Stimulated activated naive CD8-positive, alpha-beta T cell treated with anti-CD3 and anti-CD28 coated beads, Interleukin-15, amount 100 ng/mL, for 72 hours (primary cell): Measurements from ENCODE around the gene CRYL1.
A peak's percentile ranks its signal among the peaks of the same experiment; 100 is the strongest.

Experiments used
- ATAC-seq: fragments of 150-1000 bp; cut with Tn5 transposase; 2 replicates; pipeline ENCODE4 v1.10.0; 2021; ENCODE audit warnings: mild to moderate bottlenecking, moderate library complexity
- DNase-seq, 2 donors: peaks; one replicate each; pipeline ENCODE4 v3.0.0; 2021 to 2022
- H3K27ac Mint-ChIP-seq, 2 donors: one replicate each; pipeline ENCODE4 v1.8.0; 2022; ENCODE audit warnings: mild to moderate bottlenecking in 2 of 2, mixed read lengths in 2 of 2, moderate library complexity in 2 of 2
- H3K27me3 Mint-ChIP-seq: one replicate; pipeline ENCODE4 v1.8.0; 2022; ENCODE audit warnings: mixed read lengths
- H3K4me1 Mint-ChIP-seq: one replicate; pipeline ENCODE4 v1.8.0; 2022; ENCODE audit warnings: mild to moderate bottlenecking, mixed read lengths
- H3K4me3 Mint-ChIP-seq, 2 donors: one replicate each; pipeline ENCODE4 v1.8.0; 2022; ENCODE audit warnings: mild to moderate bottlenecking in 2 of 2, mixed read lengths in 2 of 2, moderate library complexity in 1 of 2
- H3K9me3 Mint-ChIP-seq, 2 donors: one replicate each; pipeline ENCODE4 v1.8.0; 2022; ENCODE audit warnings: mixed read lengths in 2 of 2

CRYL1 gene

GRCh38 chr13:20506696-20507095 is 19.0 kb downstream of the CRYL1 start:
- no peak for ATAC-seq
- Mint-ChIP-seq H3K9me3 (no peaks in the 10 kb centered on the region), H3K4me3 (no peak overlapping the region), H3K27ac (no peak overlapping the region), H3K4me1 (no peaks in the 10 kb centered on the region), H3K27me3 (no peaks in the 10 kb centered on the region)
- no peak for DNase-seq

GRCh38 chr13:20505405-20506366 is 20.0 kb downstream of the CRYL1 start:
- Mint-ChIP-seq H3K4me3 (no peak overlapping the region), H3K27ac (no peak overlapping the region), H3K9me3 (peaks cover 0 to 5% of the 10 kb centered on the region in 2 donors), H3K27me3 (no peaks in the 10 kb centered on the region), H3K4me1 (no peaks in the 10 kb centered on the region)
- ATAC-seq (no peak), DNase-seq (no peak)

DNA sequence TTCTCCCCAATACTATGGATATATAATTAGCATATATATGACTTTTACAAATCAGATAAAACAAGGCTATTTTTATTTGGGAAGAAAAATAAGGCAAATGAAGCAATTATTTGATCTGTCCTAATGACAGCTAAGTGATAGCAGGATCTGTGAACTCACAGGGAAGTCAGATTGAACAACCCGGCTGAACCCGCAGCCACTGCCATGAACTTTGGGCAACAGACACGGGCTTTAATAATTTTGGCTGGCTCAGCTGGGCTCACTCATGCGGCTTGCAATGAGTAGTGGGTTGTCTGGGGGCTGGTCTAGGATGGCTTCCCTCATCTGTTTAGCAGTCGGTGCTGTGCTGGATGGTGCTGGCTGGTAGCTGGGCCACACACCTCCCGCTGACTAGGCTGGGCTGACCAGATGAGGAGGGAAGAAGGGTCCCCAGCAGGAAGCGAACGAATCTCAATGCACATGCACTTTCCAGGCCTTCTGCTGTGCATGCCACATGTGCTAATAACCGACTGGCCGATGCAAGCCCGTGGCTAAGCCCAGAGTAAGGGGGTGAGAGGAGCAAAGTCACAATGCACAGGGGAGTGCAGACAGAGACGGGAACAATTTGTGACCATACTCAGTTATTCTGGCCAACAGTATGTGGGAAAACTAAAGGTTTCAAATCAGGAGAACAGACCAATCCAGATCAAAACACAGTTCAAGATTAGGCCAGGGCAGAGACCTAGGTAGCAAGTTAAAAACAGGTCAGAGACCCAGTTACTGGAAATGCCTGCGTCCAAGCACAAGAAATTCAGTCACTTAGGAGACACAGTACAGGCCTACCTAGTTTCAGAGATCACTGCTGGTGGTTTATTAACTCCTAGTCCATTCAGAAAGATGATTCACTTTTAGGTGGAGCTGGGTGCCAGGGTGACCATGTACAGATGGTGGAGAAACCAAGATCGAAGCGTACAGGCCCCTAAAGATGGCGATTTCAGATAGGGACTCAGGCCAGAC is 22.3 kb downstream of the CRYL1 start:
- no peak for DNase-seq
- Mint-ChIP-seq H3K27me3 (no peaks in the 10 kb centered on the region), H3K9me3 (peaks cover 4 to 6% of the 10 kb centered on the region in 2 donors), H3K4me1 (no peaks in the 10 kb centered on the region), H3K27ac (peak overlapping the region in 1 of 2 donors; percentile 2), H3K4me3 (no peak overlapping the region)
- no peak for ATAC-seq

- Mint-ChIP-seq H3K27me3 (no peaks in the 10 kb centered on the region), H3K4me3 (no peak overlapping the region)
- no peak for ATAC-seq
Observed at GRCh38 chr13:20501592-20501991, 24.1 kb downstream of the CRYL1 start.

DNA sequence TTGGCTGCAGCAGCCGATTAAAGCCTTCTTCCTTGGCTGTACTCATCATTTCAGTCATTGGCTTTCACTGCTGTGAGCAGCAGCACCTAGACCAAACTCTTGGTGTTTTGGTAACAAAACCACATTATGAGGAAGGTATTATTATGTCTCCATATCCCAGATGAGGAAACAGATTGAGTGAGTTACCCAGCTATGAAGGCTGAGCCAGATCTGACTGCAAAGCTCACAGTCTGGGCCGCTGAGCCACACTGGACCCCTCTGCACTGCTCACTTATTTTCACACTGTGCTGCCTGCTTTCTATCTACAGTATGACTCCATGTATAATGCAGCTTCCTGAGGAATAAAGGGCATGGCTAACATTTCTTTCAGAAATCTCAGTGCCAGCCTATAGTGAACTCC is 24.5 kb downstream of the CRYL1 start:
- Mint-ChIP-seq H3K9me3 (peaks cover 4 to 6% of the 10 kb centered on the region in 2 donors), H3K27me3 (no peaks in the 10 kb centered on the region), H3K4me1 (no peaks in the 10 kb centered on the region), H3K27ac (no peak overlapping the region), H3K4me3 (no peak overlapping the region)
- no peak for ATAC-seq
- DNase-seq: no peak

More at GRCh38 chr13:20501592-20501991, 24.1 kb downstream of the CRYL1 start:
- no peak for DNase-seq
- no peak overlapping the region for H3K27ac Mint-ChIP-seq
- H3K9me3 Mint-ChIP-seq: peaks cover 4 to 6% of the 10 kb centered on the region in 2 donors
- H3K4me1 Mint-ChIP-seq: no peaks in the 10 kb centered on the region

- Mint-ChIP-seq H3K4me1 (no peaks in the 10 kb centered on the region), H3K4me3 (no peak overlapping the region), H3K9me3 (peaks cover 4 to 6% of the 10 kb centered on the region in 2 donors), H3K27me3 (no peaks in the 10 kb centered on the region), H3K27ac (no peak overlapping the region)
- no peak for DNase-seq
- no peak for ATAC-seq
Observed at GRCh38 chr13:20499986-20500385, 25.7 kb downstream of the CRYL1 start.

- Mint-ChIP-seq H3K27me3 (no peaks in the 10 kb centered on the region), H3K4me3 (no peak overlapping the region), H3K27ac (no peak overlapping the region), H3K9me3 (peaks cover 4 to 6% of the 10 kb centered on the region in 2 donors), H3K4me1 (no peaks in the 10 kb centered on the region)
- no peak for ATAC-seq
- no peak for DNase-seq
Observed at GRCh38 chr13:20498659-20499058, 27.0 kb downstream of the CRYL1 start.

DNA sequence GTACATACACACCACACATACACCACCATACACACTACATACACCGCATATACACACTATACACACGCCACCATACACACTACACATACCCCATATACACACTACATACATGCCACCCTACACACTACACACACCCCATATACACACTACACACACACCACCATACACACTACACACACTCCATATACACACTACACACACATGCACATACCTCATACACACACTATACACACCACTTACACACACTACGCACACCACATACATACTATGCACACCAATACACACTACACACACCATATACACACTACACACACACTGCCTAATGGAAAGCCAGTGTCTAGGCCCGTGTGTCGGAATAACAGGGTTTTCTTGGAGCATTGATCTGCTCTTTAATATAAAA is 27.5 kb downstream of the CRYL1 start:
- DNase-seq (no peak), ATAC-seq (no peak)
- Mint-ChIP-seq H3K27ac (no peak overlapping the region), H3K4me1 (no peaks in the 10 kb centered on the region), H3K4me3 (no peak overlapping the region), H3K9me3 (peaks cover 4 to 6% of the 10 kb centered on the region in 2 donors), H3K27me3 (no peaks in the 10 kb centered on the region)

DNA sequence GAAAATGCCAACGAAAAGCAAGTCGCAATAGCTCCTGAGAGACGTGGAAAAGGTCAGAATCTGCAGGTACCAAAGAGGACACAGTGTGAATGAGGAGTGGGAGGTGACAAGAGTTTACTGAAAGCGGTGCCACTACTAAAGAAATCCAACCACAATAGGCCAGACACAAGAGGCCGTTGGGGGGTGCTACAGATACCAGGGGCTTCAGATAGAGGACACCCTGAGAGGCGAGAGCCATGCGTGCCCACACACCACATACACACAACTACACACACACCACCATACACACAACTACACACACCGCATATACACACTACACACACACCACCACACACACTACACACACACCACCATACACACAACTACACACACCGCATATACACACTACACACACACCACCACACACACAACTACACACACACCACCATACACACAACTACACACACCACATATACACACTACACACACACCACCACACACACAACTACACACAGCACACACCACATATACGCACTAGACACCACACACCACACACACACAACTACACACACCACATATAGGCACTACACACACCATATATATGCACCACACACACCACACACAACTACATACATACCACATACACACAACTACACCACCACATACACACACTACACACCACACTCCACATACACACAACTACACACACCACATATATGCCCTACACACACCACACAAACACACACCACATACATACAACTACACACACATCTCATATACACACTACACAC is 28.5 kb downstream of the CRYL1 start:
- peaks cover 4 to 6% of the 10 kb centered on the region in 2 donors for H3K9me3 Mint-ChIP-seq
- H3K4me1 Mint-ChIP-seq: peaks cover 6% of the 10 kb centered on the region
- H3K27me3 Mint-ChIP-seq: no peaks in the 10 kb centered on the region
- DNase-seq: no peak
- H3K4me3 Mint-ChIP-seq: no peak overlapping the region
- H3K27ac Mint-ChIP-seq: no peak overlapping the region
- ATAC-seq: no peak

GRCh38 chr13:20495087-20496023 is 30.3 kb downstream of the CRYL1 start:
- Mint-ChIP-seq H3K4me1 (peaks cover 6% of the 10 kb centered on the region), H3K9me3 (peaks cover 0 to 2% of the 10 kb centered on the region in 2 donors), H3K27ac (no peak overlapping the region), H3K27me3 (no peaks in the 10 kb centered on the region), H3K4me3 (no peak overlapping the region)
- DNase-seq (peak; percentile 45 to 59), ATAC-seq (peak; percentile 74)

DNA sequence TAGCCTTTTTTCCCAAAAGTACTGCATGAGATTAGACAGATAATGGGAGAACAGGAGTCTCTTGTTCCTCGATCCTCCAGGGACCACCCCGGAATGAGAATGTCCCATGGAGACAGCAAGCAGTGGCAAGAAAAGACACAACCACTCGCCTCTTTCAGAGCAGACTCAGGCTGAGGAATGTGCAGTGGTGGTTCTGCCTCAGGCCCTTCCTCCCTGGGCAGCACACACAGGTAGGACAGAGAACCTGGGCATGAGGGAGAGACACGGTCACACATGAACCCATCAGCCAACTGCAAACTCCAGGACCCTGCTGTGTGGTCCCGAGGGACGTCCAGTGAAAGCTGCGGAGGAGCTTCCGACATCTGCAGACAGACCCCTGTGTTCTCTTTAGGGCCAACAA is 31.0 kb downstream of the CRYL1 start:
- DNase-seq (no peak), ATAC-seq (peak; percentile 14)
- Mint-ChIP-seq H3K4me1 (peaks cover 6% of the 10 kb centered on the region), H3K27me3 (no peaks in the 10 kb centered on the region), H3K27ac (no peak overlapping the region), H3K9me3 (no peaks in the 10 kb centered on the region), H3K4me3 (no peak overlapping the region)

- ATAC-seq (peak; percentile 74), DNase-seq (peak; percentile 49 to 68)
- no peaks in the 10 kb centered on the region for H3K27me3 Mint-ChIP-seq
- H3K9me3 Mint-ChIP-seq: no peaks in the 10 kb centered on the region
- H3K27ac Mint-ChIP-seq: no peak overlapping the region
- no peak overlapping the region for H3K4me3 Mint-ChIP-seq
- peaks cover 15% of the 10 kb centered on the region for H3K4me1 Mint-ChIP-seq
Observed at GRCh38 chr13:20492641-20493040, 33.0 kb downstream of the CRYL1 start.

DNA sequence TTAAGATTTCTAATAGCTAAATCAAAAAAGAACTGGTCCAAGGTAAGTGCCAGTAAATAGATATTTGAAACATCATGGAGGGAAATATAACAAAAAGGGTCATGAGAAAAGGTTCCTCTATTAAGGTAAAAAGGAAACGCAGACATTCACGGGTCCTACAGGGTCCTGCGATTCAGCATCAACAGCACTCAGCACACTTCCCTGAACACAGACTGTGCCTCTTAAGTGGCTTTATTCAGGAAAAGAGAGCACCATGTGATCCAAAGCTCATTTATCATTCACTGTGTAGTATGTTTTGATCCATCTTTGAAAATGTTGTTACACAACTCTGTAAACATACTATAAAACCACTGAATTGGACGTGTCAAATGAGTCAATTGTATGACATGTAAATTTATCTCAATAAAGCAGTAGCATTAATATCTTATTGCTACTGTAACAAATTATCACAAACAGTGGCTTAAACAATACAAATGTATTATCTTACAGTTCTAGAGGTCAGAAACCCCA is 33.7 kb downstream of the CRYL1 start:
- Mint-ChIP-seq H3K4me3 (no peak overlapping the region), H3K4me1 (peaks cover 15% of the 10 kb centered on the region)
- no peak for ATAC-seq

More for the DNA sequence above, 33.7 kb downstream of the CRYL1 start:
- DNase-seq: no peak
- Mint-ChIP-seq H3K27ac (no peak overlapping the region), H3K9me3 (no peaks in the 10 kb centered on the region), H3K27me3 (no peaks in the 10 kb centered on the region)
